GM19467 (cell line): ENCODE results near the gene INHBE.
"Not testable (repeated sequence)": the region's sequence is repeated elsewhere in the genome, so short reads cannot be mapped to it uniquely, and the experiment has no call there.

ENCODE experiments used
- ATAC-seq: cut with Tn5 transposase; IDR thresholded peaks from one replicate; pipeline ENCODE4 v1.9.1; 2021; ENCODE audit warnings: mild to moderate bottlenecking, moderate library complexity; ENCODE audit not compliant: unreplicated experiment

The INHBE gene

GRCh38 chr12:57454566-57455373, at the start of gene INHBE:
Gene INHBE, plus strand, starts transcription at chr12:57455307. Its CDS starts 230 bp downstream, at chr12:57455537.
- ATAC-seq = no peak

- ATAC-seq = no peak
Measured at GRCh38 chr12:57410534-57410933, 44.6 kb upstream of the INHBE start.

- ATAC-seq = not testable (repeated sequence)
Measured at GRCh38 chr12:57414160-57414559, 40.9 kb upstream of the INHBE start.

GRCh38 chr12:57415088-57415487, 40.0 kb upstream of the INHBE start:
- no peak for ATAC-seq

GRCh38 chr12:57416039-57416996, 38.8 kb upstream of the INHBE start:
- ATAC-seq = no peak

GRCh38 chr12:57418255-57418654, 36.9 kb upstream of the INHBE start:
- ATAC-seq = no peak

GRCh38 chr12:57419495-57419894, 35.6 kb upstream of the INHBE start:
- ATAC-seq = no peak

- no peak for ATAC-seq
Measured at GRCh38 chr12:57420482-57420881, 34.6 kb upstream of the INHBE start.

- not testable (repeated sequence) for ATAC-seq
Measured at GRCh38 chr12:57426948-57427347, 28.2 kb upstream of the INHBE start.

- no peak for ATAC-seq
Measured at GRCh38 chr12:57428965-57429364, 26.1 kb upstream of the INHBE start.

GRCh38 chr12:57429473-57430111, 25.5 kb upstream of the INHBE start:
- no peak for ATAC-seq

- ATAC-seq = peak; percentile 47
Measured at GRCh38 chr12:57430112-57430930, 24.8 kb upstream of the INHBE start.

GRCh38 chr12:57430931-57431566, 24.1 kb upstream of the INHBE start, which contains the start of gene R3HDM2:
Gene R3HDM2, minus strand, starts transcription at chr12:57431043. Its CDS starts 120,615 bp downstream, at chr12:57310428.
- ATAC-seq = peak; percentile 94

GRCh38 chr12:57431654-57432188, 23.4 kb upstream of the INHBE start:
- ATAC-seq = no peak

GRCh38 chr12:57433370-57433769, 21.7 kb upstream of the INHBE start:
- no peak for ATAC-seq

- ATAC-seq = no peak
Measured at GRCh38 chr12:57434517-57435223, 20.4 kb upstream of the INHBE start, which contains the start of gene INHBC. Gene INHBC, plus strand, starts transcription at chr12:57434784. Its CDS starts 103 bp downstream, at chr12:57434887.

GRCh38 chr12:57435293-57435692, 19.8 kb upstream of the INHBE start:
- ATAC-seq = no peak

- ATAC-seq = no peak
Measured at GRCh38 chr12:57438400-57438799, 16.7 kb upstream of the INHBE start.
